IMR-90 (cell line): ENCODE results near the gene DISC1. TPM values are rescaled to one million over a fixed set of nuclear protein-coding genes. Genes with fewer than 3 reads are reported as not detected.

Experiments used
- ATAC-seq: fragments of 200-7000 bp; cut with Tn5 transposase; 2 replicates; pipeline ENCODE4 v1.9.1; 2020; ENCODE audit warnings: low read depth, mild to moderate bottlenecking, moderate library complexity
- BruUV-seq: library from RNA; stranded (reverse); fragments of 400-500 nt; replicated peaks from 2 replicates; lab custom pipeline; 2021; lab: Mats Ljungman, UMichigan
- CTCF ChIA-PET: fragments of 300-600 bp; formaldehyde crosslinking; extraction: SDS; loops from one replicate; lab custom pipeline; 2021; ENCODE audit warnings: antibody characterized with exemption; lab: Yijun Ruan, JAX
- POLR2A ChIA-PET: fragments of 300-600 bp; sonication (Branson Sonifier 250); formaldehyde crosslinking; loops from one replicate; lab custom pipeline; 2022; ENCODE audit warnings: antibody characterized with exemption; ENCODE audit not compliant: unreplicated experiment; lab: Charles Lee
- DNase-seq: peaks from one replicate; pipeline ENCODE4 v3.0.0; 2013
- H2AFZ ChIP-seq: replicated peaks from 2 replicates; pipeline ENCODE3; 2013; ENCODE audit warnings: low read length, mild to moderate bottlenecking; ENCODE audit not compliant: poor library complexity
- H2AK5ac ChIP-seq: 2 replicates; pipeline ENCODE4 v1.6.1; 2013; ENCODE audit warnings: low read depth, low read length, inconsistent platforms
- H2AK9ac ChIP-seq: replicated peaks from 2 replicates; pipeline ENCODE3; 2013; ENCODE audit warnings: mild to moderate bottlenecking, low read depth, low read length, moderate library complexity; ENCODE audit not compliant: poor library complexity
- H2BK120ac ChIP-seq: 2 replicates; pipeline ENCODE4 v1.6.1; 2013; ENCODE audit warnings: low read depth, low read length, inconsistent platforms
- H2BK15ac ChIP-seq: 3 replicates; pipeline ENCODE4 v1.6.1; 2013; ENCODE audit warnings: low read depth, low read length, inconsistent platforms
- H2BK20ac ChIP-seq: 2 replicates; pipeline ENCODE4 v1.6.1; 2013; ENCODE audit warnings: low read depth, mild to moderate bottlenecking, inconsistent platforms, low read length, moderate library complexity
- H2BK5ac ChIP-seq: 2 replicates; pipeline ENCODE4 v1.6.1; 2013; ENCODE audit warnings: mild to moderate bottlenecking, low read depth, low read length, inconsistent platforms; ENCODE audit not compliant: poor library complexity, severe bottlenecking
- H3K14ac ChIP-seq: replicated peaks from 2 replicates; pipeline ENCODE4 v1.6.1; 2013; ENCODE audit warnings: low read depth, low read length, inconsistent platforms
- H3K18ac ChIP-seq: 2 replicates; pipeline ENCODE4 v1.6.1; 2013; ENCODE audit warnings: low read depth, low read length, control low read depth
- H3K23ac ChIP-seq: 2 replicates; pipeline ENCODE4 v1.6.1; 2013; ENCODE audit warnings: low read depth, low read length, inconsistent platforms
- H3K27ac ChIP-seq: 2 replicates; pipeline ENCODE4 v1.5.1; 2013; ENCODE audit warnings: mild to moderate bottlenecking, control low read depth, low read length; ENCODE audit not compliant: insufficient read depth
- H3K27me3 ChIP-seq: 2 replicates; pipeline ENCODE4 v1.6.1; 2013; ENCODE audit warnings: low read length; ENCODE audit not compliant: control insufficient read depth, insufficient read depth
- H3K36me3 ChIP-seq: 2 replicates; pipeline ENCODE4 v1.6.1; 2013; ENCODE audit warnings: low read length, mixed read lengths; ENCODE audit not compliant: control insufficient read depth, insufficient read depth
- H3K4ac ChIP-seq: 2 replicates; pipeline ENCODE4 v1.6.1; 2013; ENCODE audit warnings: low read depth, low read length, inconsistent platforms
- H3K4me1 ChIP-seq: 2 replicates; pipeline ENCODE4 v1.6.1; 2013; ENCODE audit warnings: low read length, mixed read lengths; ENCODE audit not compliant: control insufficient read depth, insufficient read depth
- H3K4me2 ChIP-seq: 2 replicates; pipeline ENCODE4 v1.6.1; 2013; ENCODE audit warnings: low read depth, mild to moderate bottlenecking, control low read depth, low read length, moderate library complexity
- H3K4me3 ChIP-seq: 2 replicates; pipeline ENCODE4 v1.5.1; 2013; ENCODE audit warnings: low read depth, mild to moderate bottlenecking, control low read depth, low read length, moderate library complexity; ENCODE audit not compliant: insufficient read depth
- H3K56ac ChIP-seq: 2 replicates; pipeline ENCODE4 v1.6.1; 2013; ENCODE audit warnings: low read length, inconsistent platforms; ENCODE audit not compliant: insufficient read depth; ENCODE audit errors: extremely low read depth
- H3K79me1 ChIP-seq, 2 experiments: 2 replicates each; pipeline ENCODE4 v1.6.1; 2013; ENCODE audit warnings: low read length in 2 of 2, inconsistent platforms in 1 of 2, low read depth in 1 of 2
- H3K9ac ChIP-seq: 2 replicates; pipeline ENCODE4 v1.6.1; 2013; ENCODE audit warnings: low read depth, low read length, control low read depth
- H3K9me1 ChIP-seq: 2 replicates; pipeline ENCODE4 v1.6.1; 2013; ENCODE audit warnings: low read length, inconsistent platforms; ENCODE audit not compliant: insufficient read depth
- H3K9me3 ChIP-seq: 2 replicates; pipeline ENCODE4 v1.6.1; 2013; ENCODE audit warnings: low read length; ENCODE audit not compliant: control insufficient read depth, insufficient read depth
- H4K20me1 ChIP-seq: 2 replicates; pipeline ENCODE4 v1.6.1; 2013; ENCODE audit warnings: low read length, inconsistent platforms; ENCODE audit not compliant: insufficient read depth
- H4K5ac ChIP-seq: 2 replicates; pipeline ENCODE4 v1.6.1; 2013; ENCODE audit warnings: mild to moderate bottlenecking, low read depth, low read length, control low read depth
- H4K8ac ChIP-seq, 2 experiments: 2 replicates each; pipeline ENCODE4 v1.6.1; 2013; ENCODE audit warnings: low read depth in 2 of 2, low read length in 2 of 2, control low read depth in 1 of 2, inconsistent platforms in 1 of 2
- H4K91ac ChIP-seq: 2 replicates; pipeline ENCODE4 v1.6.1; 2013; ENCODE audit warnings: low read depth, low read length, inconsistent platforms; ENCODE audit not compliant: insufficient read depth
- POLR2A ChIP-seq: IDR thresholded peaks from 2 replicates; pipeline ENCODE4 v1.6.1; 2012; ENCODE audit warnings: mild to moderate bottlenecking, low read depth, low read length
- WGBS, 2 experiments: methylation state at CpG; one replicate each; pipeline versions ENCODE4 v1.1.5 to v1.1.7; 2013; ENCODE audit warnings: missing lambda C conversion rate in 2 of 2; ENCODE audit not compliant: insufficient read length in 1 of 2; ENCODE audit errors: extremely low coverage in 2 of 2; 5-methylcytosine and 5-hydroxymethylcytosine counted together
- dilution Hi-C: fragments of 300-500 bp; cut with HindIII; formaldehyde crosslinking; loops from one replicate; pipeline ENCODE4 v1.14.3; 2018; ENCODE audit warnings: low sequenced_read_pairs; ENCODE audit not compliant: unreplicated experiment
- in situ Hi-C: fragments of 300-500 bp; cut with MboI; formaldehyde crosslinking; loops from 3 replicates; pipeline ENCODE4 v1.14.3; 2019; ENCODE audit warnings: low sequenced_read_pairs, inconsistent platforms, mixed read lengths
- intact Hi-C: fragments of 100-400 bp; cut with micrococcal nuclease; formaldehyde crosslinking; loops from 2 replicates; pipeline ENCODE4 v1.10.0; 2022
- polyA plus RNA-seq, 3 experiments: library from polyadenylated mRNA; depleted of rRNA; stranded (reverse); fragments of >200 nt; gene quantifications; 2 replicates each; pipeline ENCODE4 v1.2.3, GENCODE V29; 2012; ENCODE audit warnings: low replicate concordance in 1 of 3
- total RNA-seq: library from RNA; depleted of rRNA; stranded (reverse); fragments of >200 nt; gene quantifications from 2 replicates; pipeline ENCODE4 v1.2.3, GENCODE V29; 2012
- TF ChIP-seq, protein P1 (sequence below): fragments of 150-350 bp; IDR thresholded peaks from 2 replicates; pipeline ENCODE4 v1.6.1; 2017; ENCODE audit warnings: mild to moderate bottlenecking, antibody characterized with exemption, low read length, low read depth
- TF ChIP-seq, protein P2 (sequence below): fragments of 150-350 bp; IDR thresholded peaks from 2 replicates; pipeline ENCODE4 v1.6.1; 2016; ENCODE audit warnings: low read depth, mild to moderate bottlenecking, low read length, moderate library complexity, borderline replicate concordance

DISC1 gene
- total and polyA plus RNA-seq, 2 of the 4 experiments (the other 2 are of a cell fraction): 2.2 to 7.0 TPM

DNA sequence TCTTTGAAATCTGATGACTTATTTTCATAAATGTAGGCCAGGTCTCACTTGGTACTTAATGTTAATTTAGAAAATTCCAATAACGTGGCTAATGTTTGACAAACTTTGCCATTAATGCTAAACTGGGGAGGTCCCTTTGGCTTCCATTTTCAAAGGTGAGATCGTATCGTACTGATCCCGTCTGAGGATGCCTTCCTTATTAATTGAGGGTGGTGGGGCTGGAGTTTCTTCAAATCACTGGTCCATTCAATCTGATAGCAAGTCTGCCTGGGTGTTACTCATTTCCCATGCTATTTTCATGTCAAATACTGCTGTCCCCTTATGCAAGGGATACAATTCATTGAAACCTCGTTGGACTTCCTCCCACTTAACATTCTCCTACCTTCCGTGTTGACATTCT lies 327.1 kb downstream of the DISC1 start:
- Histone ChIP-seq H2BK20ac (no peak overlapping the region), H2AK5ac (no peak overlapping the region), H3K56ac (no peak overlapping the region), H4K20me1 (no peaks in the 10 kb centered on the region), H3K14ac (no peak overlapping the region), H2BK15ac (no peak overlapping the region), H3K79me1 (no peaks in the 10 kb centered on the region), H3K4me2 (no peak overlapping the region), H3K23ac (no peak overlapping the region), H3K27me3 (no peaks in the 10 kb centered on the region), H4K8ac (no peak overlapping the region), H2BK5ac (no peak overlapping the region), H3K18ac (no peak overlapping the region), H3K9ac (no peak overlapping the region), H4K91ac (no peak overlapping the region), H2AK9ac (no peak overlapping the region), H3K4ac (no peak overlapping the region), H3K4me3 (no peak overlapping the region), H2BK120ac (no peak overlapping the region), H3K4me1 (peaks cover 3% of the 10 kb centered on the region; the same call in 1 of the 2 replicates), H3K27ac (no peak overlapping the region), H3K9me3 (no peaks in the 10 kb centered on the region), H3K36me3 (no peaks in the 10 kb centered on the region), H2AFZ (no peak overlapping the region), H3K9me1 (no peaks in the 10 kb centered on the region), H4K5ac (no peak overlapping the region)
- no peak for DNase-seq
- no TSS peak for BruUV-seq
- CTCF ChIA-PET: no interaction called here
- POLR2A ChIA-PET: no interaction called here
- dilution Hi-C loops (no loop called here), in situ Hi-C loops (no loop called here), intact Hi-C loops (no loop called here)
- ATAC-seq: no peak
- TF ChIP-seq, protein P1, sequence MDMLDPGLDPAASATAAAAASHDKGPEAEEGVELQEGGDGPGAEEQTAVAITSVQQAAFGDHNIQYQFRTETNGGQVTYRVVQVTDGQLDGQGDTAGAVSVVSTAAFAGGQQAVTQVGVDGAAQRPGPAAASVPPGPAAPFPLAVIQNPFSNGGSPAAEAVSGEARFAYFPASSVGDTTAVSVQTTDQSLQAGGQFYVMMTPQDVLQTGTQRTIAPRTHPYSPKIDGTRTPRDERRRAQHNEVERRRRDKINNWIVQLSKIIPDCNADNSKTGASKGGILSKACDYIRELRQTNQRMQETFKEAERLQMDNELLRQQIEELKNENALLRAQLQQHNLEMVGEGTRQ: no peak
- no peak for TF ChIP-seq POLR2A
- TF ChIP-seq, protein P2, sequence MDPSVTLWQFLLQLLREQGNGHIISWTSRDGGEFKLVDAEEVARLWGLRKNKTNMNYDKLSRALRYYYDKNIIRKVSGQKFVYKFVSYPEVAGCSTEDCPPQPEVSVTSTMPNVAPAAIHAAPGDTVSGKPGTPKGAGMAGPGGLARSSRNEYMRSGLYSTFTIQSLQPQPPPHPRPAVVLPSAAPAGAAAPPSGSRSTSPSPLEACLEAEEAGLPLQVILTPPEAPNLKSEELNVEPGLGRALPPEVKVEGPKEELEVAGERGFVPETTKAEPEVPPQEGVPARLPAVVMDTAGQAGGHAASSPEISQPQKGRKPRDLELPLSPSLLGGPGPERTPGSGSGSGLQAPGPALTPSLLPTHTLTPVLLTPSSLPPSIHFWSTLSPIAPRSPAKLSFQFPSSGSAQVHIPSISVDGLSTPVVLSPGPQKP: no peak
- no CpG with 5 or more reads among the region's 6 CpGs for WGBS, 2 experiments
